ENCODE results near the gene BTF3. TPM values are rescaled to one million over a fixed set of nuclear protein-coding genes. Genes with fewer than 3 reads are reported as not detected.

BTF3 gene
- total and polyA plus RNA-seq, 2 of the 13 experiments (the other 11 are each of a cell fraction or from before 2014, with no cell fraction given) = 557 to 698 TPM

GRCh38 chr5:73498057-73498992 lies at the start of gene BTF3 (continued):
- TF ChIP-seq ISX (CRISPR knock-in tag; conservative IDR thresholded peaks at IDR 0.05) (peak; percentile 62; the same call in 1 of the 2 replicates), ZNF124 (CRISPR knock-in tag; IDR thresholded peaks at IDR 0.05) (peak; percentile 36; the same call in 1 of the 2 replicates), STAG1 (CRISPR knock-in tag; IDR thresholded peaks at IDR 0.05) (no peak; the same call in 1 of the 2 replicates), MTA1 (CRISPR knock-in tag; IDR thresholded peaks at IDR 0.05; ENCODE audit: borderline replicate concordance) (peak; percentile 92), GABPA (IDR thresholded peaks at IDR 0.05; ENCODE audit: low read depth, low read length) (peak; percentile 87), GABPA (CRISPR knock-in tag; IDR thresholded peaks at IDR 0.05; ENCODE audit: low read depth) (peak; percentile 98), HHEX (CRISPR knock-in tag; IDR thresholded peaks at IDR 0.05) (no peak), ATM (IDR thresholded peaks at IDR 0.05; ENCODE audit: borderline replicate concordance) (no peak), MXD1 (CRISPR knock-in tag; IDR thresholded peaks at IDR 0.05) (peak; percentile 60), ZNF18 (CRISPR knock-in tag; IDR thresholded peaks at IDR 0.05; ENCODE audit: insufficient replicate concordance) (peak; percentile 79), ADNP (CRISPR knock-in tag; IDR thresholded peaks at IDR 0.05) (no peak), ZNF281 (CRISPR knock-in tag; IDR thresholded peaks at IDR 0.05; ENCODE audit: borderline replicate concordance) (no peak), E2F2 (CRISPR knock-in tag; IDR thresholded peaks at IDR 0.05; ENCODE audit: borderline replicate concordance) (no peak), SKI (IDR thresholded peaks at IDR 0.05; ENCODE audit: partially characterized antibody) (no peak), AFF4 (CRISPR knock-in tag; IDR thresholded peaks at IDR 0.05) (no peak; the same call in 1 of the 2 replicates), ZNF556 (CRISPR knock-in tag; IDR thresholded peaks at IDR 0.05; ENCODE audit: borderline replicate concordance) (peak; percentile 78), SSRP1 (CRISPR knock-in tag; IDR thresholded peaks at IDR 0.05) (no peak)
